Duodenal mucosa (tissue), 2 donors: Measurements from ENCODE around the gene RAD9A.
"Not testable (repeated sequence)": the region's sequence is repeated elsewhere in the genome, so short reads cannot be mapped to it uniquely, and the experiment has no call there.

Experiments
- H3K27ac ChIP-seq: one replicate; pipeline ENCODE4 v1.7.0; 2013; ENCODE audit warnings: low read depth, low read length
- H3K27me3 ChIP-seq, 2 donors: one replicate each; pipeline ENCODE4 v1.7.0; 2013; ENCODE audit warnings: low read length in 2 of 2, control low read depth in 1 of 2; ENCODE audit not compliant: insufficient read depth in 2 of 2, control insufficient read depth in 1 of 2
- H3K36me3 ChIP-seq, 2 donors: one replicate each; pipeline ENCODE4 v1.7.0; 2013; ENCODE audit warnings: low read length in 2 of 2, control low read depth in 1 of 2; ENCODE audit not compliant: insufficient read depth in 2 of 2, control insufficient read depth in 1 of 2
- H3K4me1 ChIP-seq, 2 donors: one replicate each; pipeline ENCODE4 v1.7.0; 2013; ENCODE audit warnings: low read length in 2 of 2, control low read depth in 1 of 2; ENCODE audit not compliant: insufficient read depth in 2 of 2, control insufficient read depth in 1 of 2
- H3K4me3 ChIP-seq, 2 donors: one replicate each; pipeline ENCODE4 v1.7.0; 2013; ENCODE audit warnings: low read length in 2 of 2, low read depth in 1 of 2
- H3K9ac ChIP-seq, 2 donors: one replicate each; pipeline ENCODE4 v1.7.0; 2013; ENCODE audit warnings: low read length in 2 of 2, low read depth in 1 of 2
- H3K9me3 ChIP-seq, 2 donors: one replicate each; pipeline ENCODE4 v1.7.0; 2013; ENCODE audit warnings: low read length in 2 of 2, control low read depth in 1 of 2; ENCODE audit not compliant: control insufficient read depth in 1 of 2

Gene RAD9A

DNA sequence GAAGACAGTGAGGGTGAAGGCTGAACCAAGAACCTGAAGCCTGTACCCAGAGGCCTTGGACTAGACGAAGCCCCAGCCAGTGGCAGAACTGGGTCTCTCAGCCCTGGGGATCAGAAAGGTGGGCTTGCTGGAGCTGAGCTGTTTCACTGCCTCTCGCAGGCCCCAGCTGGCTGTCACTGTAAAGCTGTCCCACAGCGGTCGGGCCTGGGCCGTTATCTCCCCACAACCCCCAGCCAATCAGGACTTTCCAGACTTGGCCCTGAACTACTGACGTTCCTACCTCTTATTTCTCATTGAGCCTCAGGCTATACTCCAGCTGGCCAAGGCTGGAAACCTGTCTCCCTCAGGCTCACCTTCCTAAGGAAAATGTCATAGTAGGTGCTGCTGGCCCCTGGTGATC is 5.8 kb downstream of the RAD9A start:
- Histone ChIP-seq H3K4me3 (no peak overlapping the region), H3K36me3 (peaks cover 25 to 55% of the 10 kb centered on the region in 2 donors), H3K9ac (no peak overlapping the region), H3K27ac (no peak overlapping the region), H3K9me3 (no peaks in the 10 kb centered on the region), H3K27me3 (no peaks in the 10 kb centered on the region), H3K4me1 (peaks cover 18 to 38% of the 10 kb centered on the region in 2 donors)

DNA sequence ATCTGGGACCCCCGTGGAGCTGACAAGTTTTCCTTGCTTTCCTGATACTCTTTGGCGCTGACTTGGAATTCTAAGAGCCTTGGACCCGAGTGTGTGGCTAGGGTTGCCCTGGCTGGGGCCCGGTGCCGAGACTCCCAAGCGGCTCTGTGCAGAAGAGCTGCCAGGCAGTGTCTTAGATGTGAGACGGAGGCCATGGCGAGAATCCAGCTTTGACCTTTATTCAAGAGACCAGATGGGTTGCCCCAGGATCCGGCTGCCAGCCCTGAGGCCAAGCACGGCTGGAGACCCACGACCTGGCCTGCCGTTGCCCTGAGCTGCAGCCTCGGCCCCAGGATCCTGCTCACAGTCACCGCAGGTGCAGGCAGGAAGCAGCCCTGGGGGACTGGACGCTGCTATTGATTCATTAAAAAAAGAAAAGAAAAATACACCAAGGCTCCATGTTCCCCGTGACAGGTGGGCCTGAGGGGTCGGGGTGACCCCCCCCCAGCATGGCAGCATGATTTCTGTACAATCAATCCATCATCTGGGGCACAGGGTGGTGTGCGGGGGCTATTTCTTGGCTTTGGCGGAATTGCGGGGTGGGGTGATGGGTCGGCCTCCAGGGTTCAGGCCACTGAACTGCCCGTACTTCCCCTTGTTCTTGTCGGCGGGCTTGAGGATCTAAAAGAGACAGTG is 6.3 kb downstream of the RAD9A start:
- no peak overlapping the region for H3K27ac ChIP-seq

DNA sequence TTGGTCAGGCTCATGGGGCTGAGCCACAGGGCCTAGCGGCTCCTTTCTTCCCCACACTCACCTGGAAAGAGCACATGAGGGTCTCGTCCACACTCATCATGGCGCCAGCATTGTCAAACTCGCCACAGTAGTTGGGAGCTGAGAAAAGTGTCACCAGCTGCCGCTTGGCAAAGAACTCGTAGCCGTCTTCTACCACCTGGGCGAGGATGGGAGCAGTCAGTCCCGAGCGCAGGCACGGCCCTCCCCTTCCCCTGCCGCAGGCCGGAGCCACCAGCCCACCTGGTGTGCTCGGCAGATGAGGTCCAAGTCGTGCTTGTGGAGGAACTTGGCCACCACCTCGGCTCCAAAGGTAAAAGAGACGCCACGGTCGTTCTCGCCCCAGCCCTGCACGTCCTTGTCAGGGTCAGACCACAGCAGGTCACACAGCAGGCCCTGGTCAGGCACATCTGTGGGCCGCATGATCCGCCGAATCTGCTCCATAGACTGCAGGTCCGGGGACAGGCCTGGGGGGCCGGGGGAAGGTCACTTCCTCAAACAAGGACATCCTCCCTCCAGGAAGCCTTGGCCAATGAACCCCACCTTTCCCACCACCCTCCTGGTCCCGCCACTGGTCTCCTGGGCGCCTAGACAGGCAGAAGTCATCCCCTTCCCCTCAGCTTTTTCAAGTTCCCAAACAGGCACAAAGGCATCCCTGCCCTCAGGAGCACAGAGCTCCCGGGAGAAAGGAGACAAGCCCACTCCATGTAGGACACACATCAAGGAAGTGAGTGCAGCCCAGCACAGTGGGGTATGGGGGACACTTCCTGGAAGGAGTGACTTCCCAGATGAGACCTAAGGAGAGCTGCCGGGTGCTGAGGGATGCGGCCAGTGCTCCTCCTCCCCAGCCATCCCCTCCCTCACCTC is 7.1 kb downstream of the RAD9A start:
- Histone ChIP-seq H3K27ac (no peak overlapping the region), H3K9ac (no peak overlapping the region), H3K36me3 (peaks cover 25 to 47% of the 10 kb centered on the region in 2 donors), H3K27me3 (no peaks in the 10 kb centered on the region), H3K4me3 (no peak overlapping the region), H3K4me1 (peaks cover 14 to 42% of the 10 kb centered on the region in 2 donors), H3K9me3 (no peaks in the 10 kb centered on the region)

More for the DNA sequence above, 6.3 kb downstream of the RAD9A start:
- Histone ChIP-seq H3K4me1 (peaks cover 14 to 40% of the 10 kb centered on the region in 2 donors), H3K9me3 (no peaks in the 10 kb centered on the region), H3K9ac (no peak overlapping the region), H3K27me3 (no peaks in the 10 kb centered on the region), H3K4me3 (no peak overlapping the region), H3K36me3 (peaks cover 25 to 55% of the 10 kb centered on the region in 2 donors)

DNA sequence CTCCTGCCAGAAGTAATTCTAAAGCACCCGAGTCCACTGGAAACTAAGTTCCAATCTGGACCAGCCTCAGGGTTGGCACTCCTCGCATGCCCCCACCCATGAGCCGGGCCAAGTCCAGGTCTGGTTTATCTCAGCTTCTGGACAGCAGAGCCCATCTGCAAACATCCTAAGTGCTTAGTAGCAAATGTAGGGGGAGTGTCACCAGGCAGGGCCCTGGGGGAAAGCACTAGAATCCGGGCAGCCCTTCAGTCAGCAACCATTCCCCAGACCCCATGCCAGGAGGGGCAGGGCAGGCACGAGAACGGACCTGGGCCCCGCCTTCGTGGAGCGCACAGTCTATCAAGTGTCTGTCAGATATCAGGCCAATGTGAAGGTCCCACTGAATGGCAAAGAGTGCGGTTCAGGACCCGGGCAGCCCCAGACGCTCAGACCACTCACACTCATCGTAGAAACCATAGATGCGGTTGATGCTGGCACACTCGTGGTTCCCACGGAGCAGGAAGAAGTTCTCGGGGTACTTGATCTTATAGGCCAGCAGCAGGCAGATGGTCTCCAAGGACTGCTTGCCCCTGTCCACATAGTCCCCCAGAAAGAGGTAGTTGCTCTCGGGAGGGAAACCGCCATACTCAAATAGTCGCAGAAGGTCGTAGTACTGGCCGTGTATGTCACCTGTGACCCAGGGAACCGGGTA is 8.6 kb downstream of the RAD9A start:
- Histone ChIP-seq H3K27me3 (no peaks in the 10 kb centered on the region), H3K27ac (peak overlapping the region; percentile 89), H3K4me3 (peak overlapping the region; percentile 85 to 87), H3K9me3 (no peaks in the 10 kb centered on the region), H3K36me3 (peaks cover 25 to 38% of the 10 kb centered on the region in 2 donors), H3K9ac (peak overlapping the region; percentile 90 to 91), H3K4me1 (peaks cover 14 to 51% of the 10 kb centered on the region in 2 donors)

DNA sequence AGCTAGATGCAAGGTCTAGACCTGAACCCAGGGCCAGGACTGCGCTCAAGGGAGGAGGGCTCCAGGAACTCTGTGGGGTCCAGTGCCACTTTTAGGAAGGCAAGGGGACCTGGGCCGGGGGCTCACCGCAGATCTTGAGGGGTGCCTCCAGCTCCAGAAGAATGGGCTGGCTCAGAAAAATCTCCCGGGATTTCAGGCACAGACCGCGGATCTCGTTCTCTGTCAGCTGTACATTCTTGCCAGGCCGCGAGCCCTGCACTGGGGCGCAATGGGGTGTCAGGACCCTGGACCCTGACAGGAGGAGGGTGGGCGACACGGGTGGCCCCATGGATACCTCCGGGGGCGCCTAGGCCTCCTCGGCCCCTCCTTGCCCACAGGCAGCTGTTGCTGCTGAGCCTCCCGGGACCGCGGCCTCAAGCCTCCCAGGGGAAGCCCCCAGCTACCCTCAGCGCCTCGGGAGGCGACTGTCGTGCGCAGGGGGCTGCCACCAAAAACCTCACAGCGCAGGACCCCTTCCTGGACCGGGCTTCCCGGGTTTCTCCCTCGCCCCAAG is 9.2 kb downstream of the RAD9A start:
- peaks cover 25 to 32% of the 10 kb centered on the region in 2 donors for H3K36me3 ChIP-seq
- H3K9me3 ChIP-seq, result no peaks in the 10 kb centered on the region
- peak overlapping the region; percentile 90 to 91 for H3K9ac ChIP-seq
- H3K4me3 ChIP-seq, result peak overlapping the region; percentile 85 to 87
- peak overlapping the region; percentile 89 for H3K27ac ChIP-seq
- H3K4me1 ChIP-seq, result peaks cover 14 to 56% of the 10 kb centered on the region in 2 donors
- no peaks in the 10 kb centered on the region for H3K27me3 ChIP-seq

DNA sequence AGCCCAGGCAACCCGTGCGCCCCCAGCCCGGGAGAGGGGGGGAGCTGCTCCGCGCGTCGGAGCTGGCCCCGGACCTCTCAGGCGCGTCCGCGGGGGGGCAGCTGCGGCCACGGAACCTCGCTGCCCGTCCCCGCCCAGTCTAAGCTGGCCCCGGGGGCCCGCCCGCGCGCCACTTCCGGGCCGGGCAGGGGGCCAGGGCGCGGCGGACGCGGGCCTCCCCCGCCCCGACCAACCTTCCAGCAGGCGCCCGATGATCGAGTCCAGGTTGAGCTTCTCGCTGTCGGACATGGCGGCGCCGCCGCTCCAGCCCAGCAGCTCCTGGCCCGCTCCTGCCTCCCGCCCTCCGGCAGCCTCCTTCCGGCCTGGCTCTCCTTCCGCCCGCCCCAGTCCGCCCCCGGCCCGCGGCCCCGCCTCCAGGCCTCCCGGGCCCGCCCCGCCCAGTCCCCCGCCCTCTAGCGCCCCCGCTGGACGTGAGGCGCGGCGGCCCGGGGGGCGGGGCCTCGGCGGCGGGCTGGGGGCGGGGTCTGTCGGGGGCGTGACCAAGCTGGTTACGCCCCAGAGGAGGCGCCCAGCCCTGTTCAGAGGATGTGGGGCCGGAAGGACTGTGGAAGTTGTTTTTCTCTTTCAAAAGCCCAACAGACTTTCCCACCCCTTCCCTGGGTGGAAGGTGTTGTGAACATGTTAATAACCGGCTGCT is 9.9 kb downstream of the RAD9A start, which contains the start of gene PPP1CA:
Gene PPP1CA, minus strand, starts transcription at position 364 of the 697 bp plus-strand sequence. Its CDS starts 76 bp downstream, at position 288.
- Histone ChIP-seq H3K4me1 (peaks cover 14 to 61% of the 10 kb centered on the region in 2 donors), H3K27me3 (no peaks in the 10 kb centered on the region), H3K4me3 (peak within 1 kb of the TSS; percentile 85 to 87), H3K9ac (peak within 1 kb of the TSS; percentile 90 to 91), H3K36me3 (peaks cover 25 to 27% of the 10 kb centered on the region in 2 donors), H3K9me3 (no peaks in the 10 kb centered on the region), H3K27ac (peak within 1 kb of the TSS; percentile 95)

DNA sequence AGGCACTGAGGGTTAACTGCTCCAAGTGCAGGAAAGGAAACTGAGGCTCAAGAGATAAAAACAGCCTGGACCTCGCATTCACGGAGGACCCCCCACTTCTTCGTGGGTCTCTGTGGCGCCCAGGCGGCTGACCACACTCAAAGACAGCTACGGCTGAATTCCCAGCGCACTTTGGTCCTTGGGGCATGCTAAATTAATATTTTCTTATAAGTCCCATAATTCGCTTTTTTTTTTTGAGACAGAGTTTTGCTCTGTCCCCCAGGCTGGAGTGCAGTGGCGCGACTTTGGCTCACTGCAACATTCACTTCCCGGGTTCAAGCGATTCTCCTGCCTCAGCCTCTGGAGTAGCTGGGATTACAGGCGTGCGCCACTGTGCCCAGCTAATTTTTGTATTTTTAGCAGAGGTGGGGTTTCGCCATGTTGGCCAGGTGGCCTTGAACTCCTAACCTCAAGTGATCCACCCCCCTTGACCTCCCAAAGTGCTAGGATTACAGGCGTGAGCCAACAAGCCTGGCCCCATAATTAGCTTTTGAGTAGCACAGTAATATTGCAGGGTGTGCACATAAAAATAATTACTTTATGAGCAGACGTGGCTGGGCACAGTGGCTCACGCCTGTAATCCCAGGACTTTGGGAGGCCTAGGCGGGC is 10.5 kb downstream of the RAD9A start:
- Histone ChIP-seq H3K4me1 (peaks cover 14 to 66% of the 10 kb centered on the region in 2 donors), H3K4me3 (peak overlapping the region; percentile 70 to 83), H3K36me3 (peaks cover 21 to 23% of the 10 kb centered on the region in 2 donors)

DNA sequence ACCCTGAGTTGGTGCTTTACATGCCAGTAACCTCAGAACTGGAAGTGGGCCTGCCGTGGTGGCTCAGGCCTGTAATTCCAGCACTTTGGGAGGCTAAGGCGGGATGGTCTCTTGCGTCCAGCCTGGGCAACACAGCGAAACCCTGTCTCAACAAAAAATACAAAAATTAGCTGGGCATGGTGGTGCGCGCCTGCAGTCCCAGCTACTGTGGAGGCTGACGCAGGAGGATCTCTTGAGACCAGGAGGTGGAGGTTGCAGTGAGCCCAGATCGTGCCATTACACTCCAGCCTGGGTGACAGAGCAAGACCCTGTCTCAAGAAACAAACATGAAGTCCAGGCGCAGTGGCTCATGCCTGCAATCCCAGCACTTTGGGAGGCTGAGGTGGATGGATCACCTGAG is 11.3 kb downstream of the RAD9A start:
- H3K27ac ChIP-seq, H3K9ac ChIP-seq, H3K27me3 ChIP-seq, H3K9me3 ChIP-seq: not testable (repeated sequence)
- Histone ChIP-seq H3K4me3 (peak overlapping the region in 1 of 2 donors; percentile 28), H3K4me1 (peaks cover 14 to 70% of the 10 kb centered on the region in 2 donors), H3K36me3 (peaks cover 14 to 15% of the 10 kb centered on the region in 2 donors)

More for the DNA sequence above, 10.5 kb downstream of the RAD9A start:
- H3K27ac ChIP-seq, result peak overlapping the region; percentile 95
- not testable (repeated sequence) for H3K27me3 ChIP-seq, H3K9me3 ChIP-seq
- H3K9ac ChIP-seq, result peak overlapping the region; percentile 80 to 91
